NOMO-1 treated with DMSO at 0.1 percent for 48 hours (cell line): ENCODE measurements around the gene SNX33.
"Not testable (repeated sequence)": the region's sequence is repeated elsewhere in the genome, so short reads cannot be mapped to it uniquely, and the experiment has no call there.

Source experiments
- DNase-seq: peaks from one replicate; lab custom pipeline; 2025; ENCODE audit not compliant: unreplicated experiment; lab: John Stamatoyannopoulos, UW

Gene SNX33

GRCh38 chr15:75697974-75698747 is 50.4 kb downstream of the SNX33 start:
- DNase-seq = not testable (repeated sequence)

- DNase-seq = not testable (repeated sequence)
These were observed 51.8 kb downstream of the SNX33 start for GRCh38 chr15:75699517-75699916.

- DNase-seq = not testable (repeated sequence)
These were observed 52.5 kb downstream of the SNX33 start for GRCh38 chr15:75699961-75700874.

GRCh38 chr15:75701071-75702003 is 53.6 kb downstream of the SNX33 start:
- not testable (repeated sequence) for DNase-seq

- DNase-seq = no peak
These were observed 54.7 kb downstream of the SNX33 start for GRCh38 chr15:75702436-75702835.

GRCh38 chr15:75703440-75704262 is 55.9 kb downstream of the SNX33 start:
- DNase-seq = not testable (repeated sequence)

GRCh38 chr15:75704263-75704615 is 56.5 kb downstream of the SNX33 start:
- no peak for DNase-seq

- no peak for DNase-seq
These were observed 56.9 kb downstream of the SNX33 start for GRCh38 chr15:75704618-75705017.

- not testable (repeated sequence) for DNase-seq
These were observed 57.7 kb downstream of the SNX33 start for GRCh38 chr15:75705375-75705774.

GRCh38 chr15:75705854-75706681 is 58.4 kb downstream of the SNX33 start:
- DNase-seq = no peak

- no peak for DNase-seq
These were observed 58.9 kb downstream of the SNX33 start for GRCh38 chr15:75706682-75706954.

- not testable (repeated sequence) for DNase-seq
These were observed 61.7 kb downstream of the SNX33 start for GRCh38 chr15:75709458-75709857.

- not testable (repeated sequence) for DNase-seq
These were observed 63.2 kb downstream of the SNX33 start for GRCh38 chr15:75710874-75711273.

- DNase-seq = not testable (repeated sequence)
These were observed 63.8 kb downstream of the SNX33 start for GRCh38 chr15:75711495-75711894.
